ENCODE results near the gene TUBB. TPM values are rescaled to one million over a fixed set of nuclear protein-coding genes. Genes with fewer than 3 reads are reported as not detected.

Gene TUBB
- total and polyA plus RNA-seq, 9 of the 15 experiments (the other 6 are each of a cell fraction or from before 2014, with no cell fraction given), result 971 to 2,870 (median 1,478) TPM

DNA sequence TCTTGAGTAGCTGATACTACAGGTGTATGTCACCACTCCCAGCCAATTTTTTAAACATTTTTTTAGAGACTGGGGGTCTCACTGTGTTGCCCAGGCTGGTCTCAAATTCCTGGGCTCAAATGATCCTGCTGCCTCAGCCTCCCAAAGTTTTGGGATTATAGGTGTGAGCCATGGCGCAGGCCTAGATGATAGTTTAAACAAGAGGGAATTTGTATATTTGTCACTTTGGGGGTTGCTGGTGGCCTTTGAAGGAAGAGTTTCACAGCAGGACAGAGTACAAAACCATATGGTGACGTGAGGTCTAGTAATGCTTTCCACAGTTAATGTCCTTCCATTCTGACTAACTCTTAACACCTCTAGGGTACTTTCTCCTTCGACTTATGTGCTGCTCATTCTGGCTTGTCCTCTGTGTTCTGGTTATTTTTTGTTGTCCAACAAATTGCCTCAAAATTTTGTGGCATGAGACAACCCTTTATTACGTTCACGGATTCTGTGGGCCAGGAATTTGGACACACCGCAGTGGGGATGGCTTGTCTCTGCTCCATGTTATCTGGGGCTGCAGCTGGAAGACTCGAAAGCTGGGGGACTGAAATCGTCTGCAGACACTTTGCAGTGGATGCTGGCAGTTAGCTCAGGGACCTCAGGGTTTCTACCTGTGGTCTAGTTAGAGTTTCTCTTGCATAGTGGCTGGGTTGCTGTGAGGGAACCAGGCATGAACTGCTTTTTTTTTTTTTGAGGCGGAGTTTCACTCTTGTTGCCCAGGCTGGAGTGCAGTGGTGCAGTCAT is 47.2 kb downstream of the TUBB start (continued):
- 0 out of 2 replicates have a peak, but pooled peaks have one; percentile 51 for TF ChIP-seq MTA3 (IDR thresholded peaks at IDR 0.05; ENCODE audit: borderline replicate concordance)
- TF ChIP-seq RNF2 (IDR thresholded peaks at IDR 0.05), result 0 out of 2 replicates have a peak, but pooled peaks have one; percentile 23
- no peak for TF ChIP-seq POLR3G (IDR thresholded peaks at IDR 0.05; ENCODE audit: extremely low read depth, insufficient read length, insufficient replicate concordance)
- TF ChIP-seq FOXK1 (CRISPR knock-in tag; IDR thresholded peaks at IDR 0.05; ENCODE audit: borderline replicate concordance), result peak; percentile 75; the same call in 1 of the 2 replicates
- TF ChIP-seq TCF3 (CRISPR knock-in tag; IDR thresholded peaks at IDR 0.05), result peak; percentile 94
- TF ChIP-seq KLF16 (IDR thresholded peaks at IDR 0.05), result peak; percentile 67; the same call in 1 of the 2 replicates
- peak; percentile 58 for TF ChIP-seq SOX6 (IDR thresholded peaks at IDR 0.05)
- no peak for TF ChIP-seq CBX8 (IDR thresholded peaks at IDR 0.05; ENCODE audit: borderline replicate concordance, extremely low read depth, low read depth, low read length, poor library complexity, severe bottlenecking)
- TF ChIP-seq ZNF263 (CRISPR knock-in tag; IDR thresholded peaks at IDR 0.05; ENCODE audit: borderline replicate concordance), result peak; percentile 10; the same call in 1 of the 2 replicates
- TF ChIP-seq SMAD4 (CRISPR knock-in tag; conservative IDR thresholded peaks at IDR 0.05), result peak; percentile 79
- TF ChIP-seq PYGO2 (tag; IDR thresholded peaks at IDR 0.05), result 0 out of 2 replicates have a peak, but pooled peaks have one; percentile 13
- no peak for TF ChIP-seq RBM25 (IDR thresholded peaks at IDR 0.05; ENCODE audit: low read depth, low read length, severe bottlenecking)
- TF ChIP-seq, protein P1, sequence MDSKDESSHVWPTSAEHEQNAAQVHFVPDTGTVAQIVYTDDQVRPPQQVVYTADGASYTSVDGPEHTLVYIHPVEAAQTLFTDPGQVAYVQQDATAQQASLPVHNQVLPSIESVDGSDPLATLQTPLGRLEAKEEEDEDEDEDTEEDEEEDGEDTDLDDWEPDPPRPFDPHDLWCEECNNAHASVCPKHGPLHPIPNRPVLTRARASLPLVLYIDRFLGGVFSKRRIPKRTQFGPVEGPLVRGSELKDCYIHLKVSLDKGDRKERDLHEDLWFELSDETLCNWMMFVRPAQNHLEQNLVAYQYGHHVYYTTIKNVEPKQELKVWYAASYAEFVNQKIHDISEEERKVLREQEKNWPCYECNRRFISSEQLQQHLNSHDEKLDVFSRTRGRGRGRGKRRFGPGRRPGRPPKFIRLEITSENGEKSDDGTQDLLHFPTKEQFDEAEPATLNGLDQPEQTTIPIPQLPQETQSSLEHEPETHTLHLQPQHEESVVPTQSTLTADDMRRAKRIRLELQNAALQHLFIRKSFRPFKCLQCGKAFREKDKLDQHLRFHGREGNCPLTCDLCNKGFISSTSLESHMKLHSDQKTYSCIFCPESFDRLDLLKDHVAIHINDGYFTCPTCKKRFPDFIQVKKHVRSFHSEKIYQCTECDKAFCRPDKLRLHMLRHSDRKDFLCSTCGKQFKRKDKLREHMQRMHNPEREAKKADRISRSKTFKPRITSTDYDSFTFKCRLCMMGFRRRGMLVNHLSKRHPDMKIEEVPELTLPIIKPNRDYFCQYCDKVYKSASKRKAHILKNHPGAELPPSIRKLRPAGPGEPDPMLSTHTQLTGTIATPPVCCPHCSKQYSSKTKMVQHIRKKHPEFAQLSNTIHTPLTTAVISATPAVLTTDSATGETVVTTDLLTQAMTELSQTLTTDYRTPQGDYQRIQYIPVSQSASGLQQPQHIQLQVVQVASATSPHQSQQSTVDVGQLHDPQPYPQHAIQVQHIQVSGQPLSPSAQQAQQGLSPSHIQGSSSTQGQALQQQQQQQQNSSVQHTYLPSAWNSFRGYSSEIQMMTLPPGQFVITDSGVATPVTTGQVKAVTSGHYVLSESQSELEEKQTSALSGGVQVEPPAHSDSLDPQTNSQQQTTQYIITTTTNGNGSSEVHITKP (IDR thresholded peaks at IDR 0.05; ENCODE audit: partially characterized antibody), result peak; percentile 53
- TF ChIP-seq, protein P2, sequence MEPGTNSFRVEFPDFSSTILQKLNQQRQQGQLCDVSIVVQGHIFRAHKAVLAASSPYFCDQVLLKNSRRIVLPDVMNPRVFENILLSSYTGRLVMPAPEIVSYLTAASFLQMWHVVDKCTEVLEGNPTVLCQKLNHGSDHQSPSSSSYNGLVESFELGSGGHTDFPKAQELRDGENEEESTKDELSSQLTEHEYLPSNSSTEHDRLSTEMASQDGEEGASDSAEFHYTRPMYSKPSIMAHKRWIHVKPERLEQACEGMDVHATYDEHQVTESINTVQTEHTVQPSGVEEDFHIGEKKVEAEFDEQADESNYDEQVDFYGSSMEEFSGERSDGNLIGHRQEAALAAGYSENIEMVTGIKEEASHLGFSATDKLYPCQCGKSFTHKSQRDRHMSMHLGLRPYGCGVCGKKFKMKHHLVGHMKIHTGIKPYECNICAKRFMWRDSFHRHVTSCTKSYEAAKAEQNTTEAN (CRISPR knock-in tag; IDR thresholded peaks at IDR 0.05), result 0 out of 2 replicates have a peak, but pooled peaks have one; percentile 53
- TF ChIP-seq CTBP1 (IDR thresholded peaks at IDR 0.05; ENCODE audit: borderline replicate concordance), result peak; percentile 49; the same call in 1 of the 2 replicates
- TF ChIP-seq ATF1 (CRISPR knock-in tag; IDR thresholded peaks at IDR 0.05), result no peak
- TF ChIP-seq ATF1 (tag; IDR thresholded peaks at IDR 0.05), result peak; percentile 48
- TF ChIP-seq KLF6 (CRISPR knock-in tag; IDR thresholded peaks at IDR 0.05; ENCODE audit: borderline replicate concordance), result no peak
- TF ChIP-seq ZBTB7A (IDR thresholded peaks at IDR 0.05; ENCODE audit: borderline replicate concordance, control insufficient read depth, low read depth, low read length), result peak; percentile 29; the same call in 1 of the 2 replicates
- peak; percentile 39; the same call in 1 of the 2 replicates for TF ChIP-seq MTA1 (IDR thresholded peaks at IDR 0.05; ENCODE audit: borderline replicate concordance)

All from K562 (cell line).